PFSK-1 (cell line): ENCODE data around the gene PGBD5.

ENCODE experiments used
- POLR2AphosphoS5 ChIP-seq: IDR thresholded peaks from 2 replicates; pipeline ENCODE4 v1.6.1; 2012; ENCODE audit warnings: low read depth, mild to moderate bottlenecking, control low read depth, low read length, moderate library complexity
- TAF1 ChIP-seq: IDR thresholded peaks from 2 replicates; pipeline ENCODE4 v1.6.1; 2012; ENCODE audit warnings: low read length, control low read depth, borderline replicate concordance; ENCODE audit not compliant: insufficient read depth

- TF ChIP-seq POLR2AphosphoS5: no peak
- no peak for TF ChIP-seq TAF1
Measured at GRCh38 chr1:230348386-230349019, 77.6 kb downstream of the PGBD5 start.
